GM13977 (cell line): Measurements from ENCODE around the gene CACNA1B.

ENCODE experiments used
- DNase-seq: peaks from one replicate; pipeline ENCODE4 v3.0.0; 2012; ENCODE audit warnings: low spot score
- in situ Hi-C: fragments of 300-500 bp; cut with MboI; formaldehyde crosslinking; loops from one replicate; pipeline ENCODE4 v1.12.0; 2022; ENCODE audit warnings: low sequenced_read_pairs, low pct_unique_long_range_greater_than_20kb, mixed read lengths, inconsistent platforms; ENCODE audit not compliant: unreplicated experiment
- TF ChIP-seq, protein P1 (sequence below): IDR thresholded peaks from 2 replicates; pipeline ENCODE4 v1.5.1; 2012; ENCODE audit warnings: mild to moderate bottlenecking, control low read depth; ENCODE audit not compliant: insufficient read depth; ENCODE audit errors: extremely low read depth, missing control alignments

CACNA1B gene

DNA sequence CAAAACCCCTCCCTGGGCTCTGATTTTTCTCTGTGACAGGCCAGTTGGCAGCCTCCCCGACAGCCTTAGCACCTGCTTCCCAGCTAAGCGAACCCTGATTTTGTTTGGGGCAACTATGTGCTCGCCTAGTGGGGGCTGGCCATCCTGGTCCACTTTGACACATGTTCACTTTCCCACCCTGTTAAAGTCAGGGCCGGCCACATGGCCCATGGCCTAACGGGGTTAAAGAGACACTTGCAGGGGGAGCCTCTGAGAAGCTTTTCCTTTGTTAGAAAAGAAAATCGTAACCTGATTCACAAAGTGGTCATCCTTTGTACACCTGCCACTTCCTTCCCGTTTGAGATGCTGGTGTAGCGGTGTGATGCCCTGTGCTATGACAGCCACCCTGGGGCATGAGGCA, 1.3 kb upstream of the CACNA1B start:
- TF ChIP-seq, protein P1, sequence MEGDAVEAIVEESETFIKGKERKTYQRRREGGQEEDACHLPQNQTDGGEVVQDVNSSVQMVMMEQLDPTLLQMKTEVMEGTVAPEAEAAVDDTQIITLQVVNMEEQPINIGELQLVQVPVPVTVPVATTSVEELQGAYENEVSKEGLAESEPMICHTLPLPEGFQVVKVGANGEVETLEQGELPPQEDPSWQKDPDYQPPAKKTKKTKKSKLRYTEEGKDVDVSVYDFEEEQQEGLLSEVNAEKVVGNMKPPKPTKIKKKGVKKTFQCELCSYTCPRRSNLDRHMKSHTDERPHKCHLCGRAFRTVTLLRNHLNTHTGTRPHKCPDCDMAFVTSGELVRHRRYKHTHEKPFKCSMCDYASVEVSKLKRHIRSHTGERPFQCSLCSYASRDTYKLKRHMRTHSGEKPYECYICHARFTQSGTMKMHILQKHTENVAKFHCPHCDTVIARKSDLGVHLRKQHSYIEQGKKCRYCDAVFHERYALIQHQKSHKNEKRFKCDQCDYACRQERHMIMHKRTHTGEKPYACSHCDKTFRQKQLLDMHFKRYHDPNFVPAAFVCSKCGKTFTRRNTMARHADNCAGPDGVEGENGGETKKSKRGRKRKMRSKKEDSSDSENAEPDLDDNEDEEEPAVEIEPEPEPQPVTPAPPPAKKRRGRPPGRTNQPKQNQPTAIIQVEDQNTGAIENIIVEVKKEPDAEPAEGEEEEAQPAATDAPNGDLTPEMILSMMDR, result no peak
- no peak for DNase-seq
- in situ Hi-C loops, result no loop called here

DNA sequence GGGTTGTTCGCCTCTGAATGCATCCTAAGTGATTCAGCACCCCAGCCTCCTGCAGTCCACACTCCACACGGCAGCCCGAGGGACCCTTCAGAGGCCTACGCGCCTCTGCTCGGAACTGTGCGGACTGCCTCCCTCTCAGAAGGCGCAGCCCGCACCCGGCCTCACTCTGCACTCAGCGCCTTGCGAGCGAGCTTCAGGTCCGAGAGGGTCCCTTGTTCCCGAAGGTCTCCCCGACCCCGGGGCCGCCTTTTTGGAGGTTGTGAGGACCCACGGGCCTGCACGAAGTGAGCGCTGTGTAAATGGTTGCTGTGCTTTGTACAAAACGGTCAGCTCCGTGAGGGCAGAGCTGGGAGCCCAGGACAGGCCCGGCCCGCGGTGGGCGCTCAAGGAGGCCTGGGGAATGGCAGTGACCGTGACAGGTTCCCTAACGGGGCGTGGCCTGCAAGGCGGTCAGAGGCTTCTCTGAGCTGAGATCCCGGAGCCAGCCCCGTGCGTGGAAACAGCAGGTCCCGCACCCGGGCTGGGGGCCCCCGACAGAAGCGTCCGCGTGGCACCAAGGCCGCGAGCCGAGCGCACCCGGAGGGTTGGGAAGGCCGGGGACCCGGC, 698 bp upstream of the CACNA1B start:
- in situ Hi-C loops, result no loop called here
- TF ChIP-seq, protein P1, result no peak
- no peak for DNase-seq

DNA sequence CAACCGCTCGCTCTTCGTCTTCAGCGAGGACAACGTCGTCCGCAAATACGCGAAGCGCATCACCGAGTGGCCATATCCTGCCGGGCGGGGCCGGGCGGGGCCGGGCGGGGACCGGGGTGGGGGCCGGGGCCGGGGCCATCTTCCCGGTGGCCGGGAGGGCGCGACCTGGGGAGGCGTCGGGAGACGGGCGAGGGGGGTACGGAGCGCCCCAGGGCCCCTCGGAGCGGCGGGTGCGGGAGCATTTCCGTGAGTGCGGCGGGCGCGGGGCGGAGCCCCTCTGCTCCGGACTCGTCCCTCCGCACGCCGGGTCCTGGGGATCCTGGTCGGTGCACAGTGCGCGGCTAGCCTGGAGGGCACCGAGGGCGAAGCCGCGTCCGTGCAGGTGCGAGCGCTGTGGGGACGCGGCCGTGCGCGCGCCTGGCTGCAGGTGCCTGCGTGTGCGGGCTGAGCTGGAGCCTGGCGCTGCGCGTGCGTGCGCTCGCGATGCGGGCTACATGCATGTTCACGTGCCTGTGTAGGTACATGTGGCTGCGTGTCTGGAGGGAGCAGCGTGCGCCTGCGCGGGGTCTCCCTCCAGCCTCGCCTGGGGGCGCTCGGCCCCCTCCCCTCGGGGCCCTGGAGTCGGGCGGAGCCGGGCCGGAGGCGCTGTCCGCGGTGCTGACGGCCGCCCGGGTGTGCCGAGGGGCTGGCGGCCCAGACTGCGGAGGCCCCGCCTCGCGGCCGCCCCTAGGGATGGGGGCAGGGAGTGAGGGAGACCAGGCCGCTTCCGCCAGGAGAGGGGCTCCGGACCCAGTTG, 762 bp downstream of the CACNA1B start:
- DNase-seq, result peak; percentile 71
- TF ChIP-seq, protein P1, result no peak
- in situ Hi-C loops, result no loop called here

DNA sequence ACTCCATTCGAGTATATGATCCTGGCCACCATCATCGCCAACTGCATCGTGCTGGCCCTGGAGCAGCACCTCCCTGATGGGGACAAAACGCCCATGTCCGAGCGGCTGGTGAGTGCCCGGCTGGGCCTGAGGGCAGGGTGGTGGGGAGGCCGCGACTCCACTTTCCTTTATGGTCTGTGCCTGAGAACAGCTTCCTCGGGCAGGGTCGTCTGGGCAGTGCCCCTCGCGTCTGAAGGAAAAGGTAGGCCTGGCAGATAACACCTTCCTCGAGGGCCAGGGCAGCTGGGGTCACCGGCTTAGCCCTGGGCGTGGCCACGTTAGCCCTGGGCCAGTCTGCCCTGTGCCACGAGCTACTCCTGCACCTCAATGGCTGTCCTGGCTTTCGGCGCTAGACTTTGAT, 1.5 kb downstream of the CACNA1B start:
- TF ChIP-seq, protein P1, result no peak
- in situ Hi-C loops, result no loop called here
- DNase-seq, result no peak

DNA sequence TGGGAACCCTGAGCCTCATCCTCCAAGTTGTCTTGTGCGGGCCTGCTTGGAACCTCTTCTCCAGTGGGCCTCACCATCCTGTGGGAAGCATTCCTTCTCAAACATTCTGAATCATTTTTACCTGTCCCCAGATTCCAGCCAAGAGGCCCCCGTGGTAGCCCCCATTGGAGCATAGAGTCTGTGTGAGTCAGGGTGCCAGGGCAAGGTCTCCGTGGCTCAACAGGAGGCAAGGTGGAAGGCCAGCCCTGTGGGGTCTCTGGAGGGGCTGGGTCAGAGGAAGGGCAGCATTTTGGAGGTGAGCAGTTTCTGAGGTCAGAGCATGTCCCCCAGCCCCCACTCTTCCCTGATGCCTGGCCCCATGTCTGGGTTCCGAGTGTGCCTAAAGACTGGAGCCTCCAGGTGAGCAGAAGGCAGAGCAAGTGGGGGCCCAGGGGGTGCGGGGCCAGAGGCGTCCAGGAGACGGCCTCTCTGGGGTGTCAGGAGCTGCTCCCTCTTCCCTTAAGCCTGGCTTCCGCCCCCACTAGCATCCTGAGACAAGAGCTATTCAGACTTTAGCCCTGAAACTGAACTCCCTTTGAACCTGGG, 2.1 kb downstream of the CACNA1B start:
- in situ Hi-C loops, result no loop called here
- no peak for DNase-seq
- TF ChIP-seq, protein P1, result no peak

DNA sequence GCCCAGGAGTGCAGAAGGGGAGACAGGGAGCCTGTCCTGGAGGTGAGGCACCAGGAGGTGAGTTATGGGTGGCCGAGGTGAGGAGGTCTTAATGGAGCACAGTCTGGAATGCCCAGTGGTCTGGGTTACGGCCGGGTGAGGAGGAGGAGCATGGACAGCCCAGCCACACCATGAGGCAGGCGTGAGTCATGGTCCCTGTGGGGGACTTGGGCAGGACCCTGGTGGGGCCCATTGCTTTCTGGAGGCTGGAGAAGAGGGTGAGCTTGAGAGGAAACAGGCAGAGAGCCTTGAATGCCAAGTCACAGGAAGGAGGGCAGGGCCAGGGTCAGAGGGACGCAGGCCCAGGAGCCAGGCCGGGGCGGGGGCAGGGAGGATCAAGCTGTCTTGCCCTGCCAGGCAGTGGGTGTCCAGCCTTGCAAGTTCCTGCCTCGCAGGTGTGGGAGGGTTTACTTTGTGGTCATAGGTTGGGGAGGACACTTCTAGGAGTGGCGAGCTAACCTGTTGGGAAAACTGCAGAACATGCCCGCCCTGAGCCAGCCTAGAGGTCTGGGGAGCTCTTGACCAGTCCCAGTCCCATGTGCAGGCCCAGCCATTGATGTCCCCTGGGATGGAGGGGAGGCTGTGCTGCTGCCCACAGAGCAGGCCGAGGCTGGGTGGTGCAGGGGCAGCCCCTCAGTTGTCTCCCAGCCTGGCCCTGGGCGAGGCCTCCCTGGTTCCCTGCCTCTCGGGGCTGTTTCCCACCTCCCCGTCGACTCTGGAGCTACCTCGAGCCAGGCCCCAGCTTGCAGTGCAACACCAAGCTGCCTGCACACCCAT, 2.8 kb downstream of the CACNA1B start:
- TF ChIP-seq, protein P1, result no peak
- DNase-seq, result no peak
- in situ Hi-C loops, result no loop called here
